Activated T-cell treated with anti-CD3 and anti-CD28 coated beads for 48 hours (primary cell): ENCODE data around the gene KREMEN2.
A peak's percentile ranks its signal among the peaks of the same experiment; 100 is the strongest.

Experiments
- DNase-seq: peaks from one replicate; pipeline ENCODE4 v3.0.0-alpha.2; 2020; ENCODE audit warnings: low read depth

Gene KREMEN2

GRCh38 chr16:2964475-2965336, 631 bp downstream of the KREMEN2 start:
- DNase-seq = peak; percentile 71

- no peak for DNase-seq
Measured at GRCh38 chr16:2966043-2966807, 2.1 kb downstream of the KREMEN2 start.

DNA sequence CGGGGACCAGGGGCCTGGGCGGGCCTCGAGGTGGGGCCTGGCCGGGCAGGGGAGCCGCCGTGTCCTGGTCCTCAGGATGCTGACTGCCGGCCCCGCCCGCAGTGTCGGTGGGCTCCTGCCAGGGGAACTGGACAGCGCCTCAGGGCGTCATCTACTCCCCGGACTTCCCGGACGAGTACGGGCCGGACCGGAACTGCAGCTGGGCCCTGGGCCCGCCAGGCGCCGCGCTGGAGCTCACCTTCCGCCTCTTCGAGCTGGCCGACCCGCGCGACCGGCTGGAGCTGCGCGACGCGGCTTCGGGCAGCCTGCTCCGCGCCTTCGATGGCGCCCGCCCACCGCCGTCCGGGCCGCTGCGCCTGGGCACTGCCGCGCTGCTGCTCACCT, 2.7 kb downstream of the KREMEN2 start:
- DNase-seq = no peak

- DNase-seq = no peak
Measured at GRCh38 chr16:2967211-2967631, 3.1 kb downstream of the KREMEN2 start.

DNA sequence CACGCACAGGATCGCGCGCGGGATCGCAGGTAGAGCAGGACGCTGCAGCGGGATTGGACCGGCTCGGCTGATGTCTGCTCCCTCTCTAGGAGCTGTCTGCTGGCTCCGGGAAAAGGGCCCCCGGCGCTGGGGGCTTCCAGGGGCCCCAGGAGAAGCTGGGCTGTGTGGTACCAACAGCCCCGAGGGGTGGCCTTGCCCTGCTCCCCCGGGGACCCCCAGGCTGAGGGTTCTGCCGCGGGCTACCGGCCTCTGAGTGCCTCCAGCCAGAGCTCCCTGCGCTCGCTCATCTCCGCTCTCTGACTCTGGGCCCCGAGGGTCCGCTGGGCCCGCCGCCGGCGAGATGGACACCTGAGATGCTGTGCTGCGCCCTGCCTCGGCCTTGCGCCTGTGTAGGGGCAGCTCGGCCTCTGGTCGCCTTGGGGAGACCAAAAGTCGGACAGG, 3.7 kb downstream of the KREMEN2 start:
- DNase-seq = no peak

GRCh38 chr16:2968368-2968737, 4.3 kb downstream of the KREMEN2 start:
- no peak for DNase-seq

DNA sequence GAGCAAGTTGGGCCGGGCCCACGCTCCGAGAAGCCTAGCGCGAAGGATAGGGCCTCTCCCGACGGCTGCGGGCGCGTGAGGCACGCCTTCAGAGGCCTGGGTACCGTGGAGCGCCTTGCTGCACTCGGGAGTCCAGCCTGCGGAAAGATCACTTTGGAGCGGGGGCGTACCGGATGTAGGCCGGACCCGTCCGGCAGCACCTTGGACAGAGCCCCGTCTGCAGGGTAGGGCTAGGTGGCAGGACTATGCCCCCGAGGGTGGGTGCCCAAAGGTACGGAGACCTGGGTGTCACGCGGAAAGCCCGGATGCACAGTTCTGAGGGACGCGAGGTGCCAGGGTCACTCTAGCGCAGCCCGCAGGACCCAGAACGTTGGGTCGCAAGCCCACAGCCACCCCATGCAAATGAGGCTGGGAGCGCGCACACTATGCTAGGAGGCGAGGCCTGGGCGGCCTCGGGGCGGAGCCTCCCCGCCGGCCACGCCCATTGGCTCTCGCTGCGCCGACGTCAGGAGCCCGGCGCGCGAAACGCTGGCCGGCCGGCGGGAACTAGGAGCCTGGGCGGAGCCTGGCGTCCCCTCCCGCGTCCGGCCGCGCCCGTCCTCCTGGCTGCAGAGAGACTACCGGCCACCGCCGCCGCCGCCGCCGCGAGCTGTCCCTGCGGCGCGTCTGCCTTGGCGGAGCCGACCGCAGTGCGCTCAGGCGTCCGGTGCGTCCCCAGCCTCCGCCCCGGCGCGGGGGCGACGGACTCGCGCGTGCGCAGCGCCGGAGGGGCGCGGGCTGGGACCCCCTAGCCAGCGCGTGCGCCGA, 4.9 kb downstream of the KREMEN2 start, which contains the start of gene PAQR4:
Gene PAQR4 (plus strand): TSS at position 611 of the 807 bp plus-strand sequence. CDS start 327 bp downstream, outside the sequence.
- peak; percentile 88 for DNase-seq

DNA sequence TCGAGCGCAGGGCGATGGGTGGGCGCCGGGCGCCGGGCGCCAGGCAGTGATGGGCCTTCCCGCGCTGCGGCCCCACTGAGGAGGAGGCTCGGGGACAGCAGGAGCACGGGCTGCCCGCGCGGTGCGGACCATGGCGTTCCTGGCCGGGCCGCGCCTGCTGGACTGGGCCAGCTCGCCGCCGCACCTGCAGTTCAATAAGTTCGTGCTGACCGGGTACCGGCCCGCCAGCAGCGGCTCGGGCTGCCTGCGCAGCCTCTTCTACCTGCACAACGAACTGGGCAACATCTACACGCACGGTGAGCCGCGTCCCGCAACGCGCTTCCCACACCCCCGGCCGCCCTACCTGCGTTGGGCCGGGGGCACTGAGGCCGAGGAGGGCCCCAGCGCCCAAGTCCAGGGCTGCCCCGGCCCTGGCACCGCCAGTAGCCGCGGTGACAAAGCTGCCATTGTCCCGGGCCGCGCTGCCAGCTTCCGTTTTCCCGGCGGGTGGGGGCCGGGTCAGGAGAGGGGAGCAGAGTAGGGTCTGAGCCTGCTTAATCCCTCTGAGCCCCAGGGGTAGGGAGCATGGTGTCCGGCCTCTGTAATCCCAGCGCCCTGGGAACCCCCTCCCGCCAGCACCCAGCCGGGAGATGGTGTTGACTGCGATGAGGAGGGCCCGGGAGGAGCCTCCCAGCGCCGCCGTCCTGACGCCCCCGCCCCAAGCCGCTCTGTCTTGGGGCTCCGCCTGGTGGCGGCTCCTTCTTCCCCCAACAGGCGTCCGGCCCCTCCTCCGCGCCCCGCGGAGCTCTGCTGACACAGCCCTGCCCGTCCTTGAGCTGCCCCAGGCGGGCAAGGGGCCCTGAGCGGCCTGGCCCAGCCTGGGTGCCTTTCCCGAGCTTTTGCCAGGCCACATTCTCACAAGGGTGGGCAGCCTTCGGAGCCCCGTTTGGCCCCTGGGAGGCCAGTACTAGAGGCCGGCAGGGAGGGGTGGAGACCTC, 5.8 kb downstream of the KREMEN2 start:
- DNase-seq = peak; percentile 89

DNA sequence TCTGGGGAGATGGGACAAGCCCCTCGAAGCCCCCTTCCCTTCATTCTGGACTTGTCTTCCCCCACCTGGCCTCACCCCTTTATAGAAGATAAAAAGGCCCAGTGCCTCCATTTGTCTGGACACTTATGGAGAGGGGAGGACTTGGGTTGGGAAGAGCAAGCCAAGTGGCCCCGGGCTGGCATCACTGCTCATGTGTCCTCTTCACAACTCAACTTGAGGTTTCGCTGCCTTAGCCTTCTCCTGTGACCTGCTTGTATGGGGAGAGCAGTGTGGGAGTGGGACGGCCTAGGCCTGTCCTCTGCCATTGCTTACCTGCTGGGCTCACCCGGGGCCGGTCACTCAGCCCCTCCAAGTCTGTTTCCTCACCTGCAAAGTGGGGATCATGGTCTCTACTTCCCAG, 6.5 kb downstream of the KREMEN2 start:
- DNase-seq = no peak

DNA sequence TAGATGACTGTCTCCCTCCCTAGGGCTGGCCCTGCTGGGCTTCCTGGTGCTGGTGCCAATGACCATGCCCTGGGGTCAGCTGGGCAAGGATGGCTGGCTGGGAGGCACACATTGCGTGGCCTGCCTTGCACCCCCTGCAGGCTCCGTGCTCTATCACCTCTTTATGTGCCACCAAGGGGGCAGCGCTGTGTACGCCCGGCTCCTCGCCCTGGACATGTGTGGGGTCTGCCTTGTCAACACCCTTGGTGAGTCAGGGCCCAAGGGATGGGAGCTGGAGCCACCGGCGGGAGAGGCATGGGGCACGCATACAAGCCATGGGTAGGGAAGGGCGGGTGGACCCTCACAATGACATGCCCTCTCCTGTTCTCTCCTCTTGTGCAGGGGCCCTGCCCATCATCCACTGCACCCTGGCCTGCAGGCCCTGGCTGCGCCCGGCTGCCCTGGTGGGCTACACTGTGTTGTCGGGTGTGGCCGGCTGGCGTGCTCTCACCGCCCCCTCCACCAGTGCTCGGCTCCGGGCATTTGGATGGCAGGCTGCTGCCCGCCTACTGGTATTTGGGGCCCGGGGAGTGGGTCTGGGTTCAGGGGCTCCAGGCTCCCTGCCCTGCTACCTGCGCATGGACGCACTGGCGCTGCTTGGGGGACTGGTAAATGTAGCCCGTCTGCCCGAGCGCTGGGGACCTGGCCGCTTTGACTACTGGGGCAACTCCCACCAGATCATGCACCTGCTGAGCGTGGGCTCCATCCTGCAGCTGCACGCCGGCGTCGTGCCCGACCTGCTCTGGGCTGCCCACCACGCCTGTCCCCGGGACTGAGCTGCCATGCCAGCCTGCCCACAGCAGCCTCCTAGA, 7.3 kb downstream of the KREMEN2 start:
- DNase-seq = no peak

DNA sequence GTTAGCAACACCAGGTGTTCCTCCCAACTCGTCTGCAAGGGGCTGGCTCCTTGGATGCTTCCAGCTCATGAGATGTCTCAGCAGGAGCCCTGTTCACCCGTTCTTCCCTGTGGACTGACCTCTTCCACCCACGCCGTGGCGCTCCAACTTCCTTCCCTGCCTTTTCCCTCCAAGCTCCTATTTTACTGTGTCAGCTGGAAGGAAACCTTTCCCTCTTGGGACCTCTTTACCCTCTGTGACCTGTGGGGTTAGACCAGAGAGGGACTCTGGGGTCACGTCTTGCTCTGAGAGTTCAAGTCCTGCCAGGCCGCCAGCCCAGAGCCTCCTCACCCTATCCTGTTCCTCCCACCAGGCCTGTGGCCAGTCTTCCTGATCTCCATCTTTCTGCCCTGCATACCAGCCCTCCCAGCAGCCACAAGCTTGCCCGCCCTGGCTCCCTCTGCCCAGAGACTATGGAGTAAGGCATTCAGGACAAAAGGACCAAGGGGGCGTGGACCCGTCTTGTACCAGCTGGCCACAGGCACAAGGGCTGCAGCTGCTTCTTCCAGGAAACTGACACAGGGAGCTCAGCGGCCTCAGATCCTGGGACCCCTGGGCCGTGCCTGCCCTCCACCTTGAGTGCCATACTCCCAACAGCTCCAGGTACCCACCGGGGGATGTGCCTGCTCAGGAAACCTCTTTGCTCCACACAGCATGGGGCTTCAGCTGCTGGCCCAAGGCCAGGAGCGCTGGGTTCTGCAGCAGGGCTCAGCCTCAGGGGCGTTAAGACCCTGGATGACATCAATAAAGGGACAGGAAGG, 8.1 kb downstream of the KREMEN2 start:
- DNase-seq = no peak

- no peak for DNase-seq
Measured at GRCh38 chr16:2973093-2973492, 9.0 kb downstream of the KREMEN2 start.

- DNase-seq = no peak
Measured at GRCh38 chr16:2973605-2974318, 9.7 kb downstream of the KREMEN2 start.

- DNase-seq = no peak
Measured at GRCh38 chr16:2974319-2975056, 10.4 kb downstream of the KREMEN2 start.

DNA sequence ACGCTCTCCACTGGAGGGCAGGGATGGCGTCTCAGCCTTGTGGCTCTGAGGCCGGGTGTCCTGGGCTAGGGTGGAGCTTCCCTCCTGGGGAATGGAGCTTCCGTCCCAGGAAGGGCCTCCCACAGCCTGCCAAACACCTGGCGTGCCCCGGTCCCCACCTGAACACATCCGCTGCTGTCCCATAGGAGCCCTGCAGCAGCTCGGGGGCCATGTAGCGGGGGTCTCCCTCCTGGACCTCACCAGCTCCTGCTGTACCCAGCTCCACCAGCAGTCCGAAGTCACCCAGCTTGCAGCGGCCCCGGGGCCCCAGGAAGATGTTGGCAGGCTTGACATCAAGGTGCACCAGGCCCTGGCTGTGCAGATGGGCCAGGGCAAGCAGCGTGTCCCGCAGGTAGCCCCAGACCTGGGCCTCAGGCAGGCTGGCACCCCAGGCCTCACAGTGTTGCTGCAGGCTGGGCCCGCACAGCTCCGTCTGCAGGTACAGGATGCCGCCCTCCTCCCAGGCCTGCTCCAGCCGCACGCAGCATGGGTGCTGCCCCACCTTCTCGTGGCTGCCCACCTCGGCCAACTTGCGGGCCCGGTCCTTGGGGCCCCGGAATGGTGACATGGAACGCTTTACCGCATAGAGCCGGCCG, 11.2 kb downstream of the KREMEN2 start:
- DNase-seq = no peak

- no peak for DNase-seq
Measured at GRCh38 chr16:2976201-2976600, 12.1 kb downstream of the KREMEN2 start.

DNA sequence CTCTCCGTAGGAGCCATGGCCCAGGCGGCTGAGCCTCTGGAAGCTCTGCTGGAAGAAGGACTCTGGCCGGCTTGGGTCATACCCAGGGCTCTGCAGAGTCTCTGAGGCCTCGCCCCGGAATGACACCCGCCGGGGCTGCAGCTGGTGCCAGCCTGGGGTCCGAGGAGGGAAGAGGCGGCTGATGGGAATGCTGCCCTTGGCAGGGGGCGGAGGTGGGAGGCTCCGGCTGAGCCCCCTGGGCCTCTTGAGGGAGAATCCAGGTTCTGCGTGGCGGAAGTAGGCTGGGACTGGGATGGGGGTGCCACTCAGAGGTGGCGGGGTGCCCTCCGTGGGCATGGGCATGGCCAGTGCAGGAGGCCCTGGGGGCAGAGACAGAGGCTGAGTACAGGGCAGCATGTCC, 12.6 kb downstream of the KREMEN2 start:
- no peak for DNase-seq
